GM19193 (cell line): ENCODE data around the gene TMIGD1.
A peak's percentile ranks its signal among the peaks of the same experiment; 100 is the strongest.

Source experiments
- POLR2A ChIP-seq: IDR thresholded peaks from 4 replicates; pipeline ENCODE4 v1.6.1; 2011; ENCODE audit not compliant: insufficient read depth, insufficient read length; ENCODE audit errors: extremely low read depth

Gene TMIGD1

GRCh38 chr17:30333503-30334360, at the start of gene TMIGD1:
TSS of gene TMIGD1 (minus strand) at chr17:30334057. CDS start at chr17:30332133, 1,924 bp downstream.
- no peak for TF ChIP-seq POLR2A

- TF ChIP-seq POLR2A, result no peak
Measured at GRCh38 chr17:30382345-30382744, 48.5 kb upstream of the TMIGD1 start.

GRCh38 chr17:30381340-30381659, 47.4 kb upstream of the TMIGD1 start:
- no peak for TF ChIP-seq POLR2A

GRCh38 chr17:30380643-30381339, 46.9 kb upstream of the TMIGD1 start:
- no peak for TF ChIP-seq POLR2A

- no peak for TF ChIP-seq POLR2A
Measured at GRCh38 chr17:30379903-30380381, 46.1 kb upstream of the TMIGD1 start.

- no peak for TF ChIP-seq POLR2A
Measured at GRCh38 chr17:30379303-30379902, 45.5 kb upstream of the TMIGD1 start.

GRCh38 chr17:30378825-30379302, 45.0 kb upstream of the TMIGD1 start, which contains the start of gene CPD:
TSS of gene CPD (plus strand) at chr17:30378927. CDS start at chr17:30378981, 54 bp downstream.
- peak; percentile 82 for TF ChIP-seq POLR2A

- TF ChIP-seq POLR2A, result no peak
Measured at GRCh38 chr17:30378241-30378824, 44.5 kb upstream of the TMIGD1 start.

GRCh38 chr17:30377574-30378240, 43.9 kb upstream of the TMIGD1 start:
- no peak for TF ChIP-seq POLR2A

- TF ChIP-seq POLR2A, result no peak
Measured at GRCh38 chr17:30376621-30377452, 43.0 kb upstream of the TMIGD1 start.

GRCh38 chr17:30375661-30376060, 41.8 kb upstream of the TMIGD1 start:
- TF ChIP-seq POLR2A, result no peak

GRCh38 chr17:30372755-30373154, 38.9 kb upstream of the TMIGD1 start:
- no peak for TF ChIP-seq POLR2A

GRCh38 chr17:30369995-30370394, 36.1 kb upstream of the TMIGD1 start:
- no peak for TF ChIP-seq POLR2A

GRCh38 chr17:30368912-30369720, 35.3 kb upstream of the TMIGD1 start:
- TF ChIP-seq POLR2A, result no peak
